Right lung (tissue), 5 donors: ENCODE data around the gene FBXL14. TPM values are rescaled to one million over a fixed set of nuclear protein-coding genes. Genes with fewer than 3 reads are reported as not detected.
"Not testable (repeated sequence)": the region's sequence is repeated elsewhere in the genome, so short reads cannot be mapped to it uniquely, and the experiment has no call there.

ENCODE experiments used
- DNase-seq, 2 donors: peaks; one replicate each; pipeline ENCODE4 v3.0.0-alpha.2; 2013
- polyA plus RNA-seq, 5 donors: library from polyadenylated mRNA; unstranded; fragments of 120-200 nt; gene quantifications; one replicate each; pipeline versions ENCODE4 v1.2.1 to v1.2.3, GENCODE V29; 2013; ENCODE audit warnings: inconsistent platforms in 1 of 5, low replicate concordance in 1 of 5; ENCODE audit not compliant: insufficient read length in 5 of 5, insufficient read depth in 1 of 5

FBXL14 gene
- polyA plus RNA-seq, 5 donors, result 6.3 to 12.7 (median 9.4) TPM

- DNase-seq, result no peak
Measured at GRCh38 chr12:1573960-1574864, 20.2 kb downstream of the FBXL14 start.

- no peak for DNase-seq
Measured at GRCh38 chr12:1572731-1573130, 21.6 kb downstream of the FBXL14 start.

GRCh38 chr12:1567852-1568251 is 26.5 kb downstream of the FBXL14 start:
- DNase-seq, result no peak

- DNase-seq, result no peak
Measured at GRCh38 chr12:1566449-1567135, 27.8 kb downstream of the FBXL14 start.

- DNase-seq, result no peak
Measured at GRCh38 chr12:1565172-1565571, 29.2 kb downstream of the FBXL14 start.

- no peak for DNase-seq
Measured at GRCh38 chr12:1564067-1564466, 30.3 kb downstream of the FBXL14 start.

GRCh38 chr12:1562813-1563407 is 31.5 kb downstream of the FBXL14 start:
- DNase-seq, result no peak

GRCh38 chr12:1560704-1561103 is 33.7 kb downstream of the FBXL14 start:
- no peak for DNase-seq

GRCh38 chr12:1559676-1560091 is 34.7 kb downstream of the FBXL14 start:
- peak in 1 of 2 donors; percentile 33 for DNase-seq

GRCh38 chr12:1558108-1558507 is 36.3 kb downstream of the FBXL14 start:
- not testable (repeated sequence) for DNase-seq

GRCh38 chr12:1553987-1554982 is 40.1 kb downstream of the FBXL14 start:
- no peak for DNase-seq

- no peak for DNase-seq
Measured at GRCh38 chr12:1553536-1553935, 40.8 kb downstream of the FBXL14 start.

- no peak for DNase-seq
Measured at GRCh38 chr12:1552911-1553491, 41.4 kb downstream of the FBXL14 start.

GRCh38 chr12:1552171-1552570 is 42.2 kb downstream of the FBXL14 start:
- DNase-seq, result no peak

- no peak for DNase-seq
Measured at GRCh38 chr12:1551496-1551895, 42.9 kb downstream of the FBXL14 start.

GRCh38 chr12:1546931-1547640 is 47.3 kb downstream of the FBXL14 start:
- no peak for DNase-seq

- DNase-seq, result no peak
Measured at GRCh38 chr12:1544996-1545700, 49.2 kb downstream of the FBXL14 start.

- no peak for DNase-seq
Measured at GRCh38 chr12:1542599-1542998, 51.8 kb downstream of the FBXL14 start.

GRCh38 chr12:1540690-1541089 is 53.7 kb downstream of the FBXL14 start:
- no peak for DNase-seq

- DNase-seq, result no peak
Measured at GRCh38 chr12:1539135-1539534, 55.2 kb downstream of the FBXL14 start.
